ENCODE data around the gene BIN2. TPM values are rescaled to one million over a fixed set of nuclear protein-coding genes. Genes with fewer than 3 reads are reported as not detected.
A peak's percentile ranks its signal among the peaks of the same experiment; 100 is the strongest.

Gene BIN2
- total and polyA plus RNA-seq, 9 of the 15 experiments (the other 6 are each of a cell fraction or from before 2014, with no cell fraction given), result 0.04 to 0.39 (median 0.25) TPM; not detected in 1

DNA sequence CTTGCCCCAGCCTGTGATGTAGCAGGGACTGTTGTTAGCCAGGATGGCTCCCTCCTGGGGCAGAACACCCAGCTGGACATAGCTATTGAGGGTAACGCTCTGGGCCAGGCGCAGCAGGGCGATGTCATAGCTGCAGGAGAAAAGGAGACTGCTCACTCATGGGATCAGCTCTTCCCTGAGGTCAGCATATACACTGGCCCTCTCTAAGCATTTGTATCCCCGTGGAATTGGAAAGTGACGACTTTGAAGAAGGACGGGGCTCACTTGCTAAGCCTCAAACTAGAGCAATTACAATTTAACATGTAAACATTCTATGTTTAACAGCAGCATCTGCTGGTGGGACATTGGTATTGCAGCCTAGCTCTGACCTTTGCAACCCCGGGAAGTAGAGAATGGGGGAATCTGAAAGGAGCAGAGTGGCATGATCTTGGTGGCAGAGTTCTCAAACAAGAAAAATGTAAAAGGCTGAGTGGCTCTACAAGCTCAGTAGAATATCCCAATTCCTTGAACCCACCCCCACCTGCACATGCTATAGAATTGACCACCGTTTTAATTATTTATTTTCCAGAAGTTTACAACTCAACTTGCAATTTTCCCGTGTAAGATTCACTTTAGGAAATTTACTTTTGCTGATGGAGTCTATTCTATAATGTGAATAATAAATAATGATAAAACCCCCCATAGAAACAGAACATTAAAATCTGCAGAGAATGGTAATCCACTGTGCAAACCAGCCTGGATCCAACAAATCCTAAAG, 17.5 kb upstream of the BIN2 start (continued):
- TF ChIP-seq, protein P1, sequence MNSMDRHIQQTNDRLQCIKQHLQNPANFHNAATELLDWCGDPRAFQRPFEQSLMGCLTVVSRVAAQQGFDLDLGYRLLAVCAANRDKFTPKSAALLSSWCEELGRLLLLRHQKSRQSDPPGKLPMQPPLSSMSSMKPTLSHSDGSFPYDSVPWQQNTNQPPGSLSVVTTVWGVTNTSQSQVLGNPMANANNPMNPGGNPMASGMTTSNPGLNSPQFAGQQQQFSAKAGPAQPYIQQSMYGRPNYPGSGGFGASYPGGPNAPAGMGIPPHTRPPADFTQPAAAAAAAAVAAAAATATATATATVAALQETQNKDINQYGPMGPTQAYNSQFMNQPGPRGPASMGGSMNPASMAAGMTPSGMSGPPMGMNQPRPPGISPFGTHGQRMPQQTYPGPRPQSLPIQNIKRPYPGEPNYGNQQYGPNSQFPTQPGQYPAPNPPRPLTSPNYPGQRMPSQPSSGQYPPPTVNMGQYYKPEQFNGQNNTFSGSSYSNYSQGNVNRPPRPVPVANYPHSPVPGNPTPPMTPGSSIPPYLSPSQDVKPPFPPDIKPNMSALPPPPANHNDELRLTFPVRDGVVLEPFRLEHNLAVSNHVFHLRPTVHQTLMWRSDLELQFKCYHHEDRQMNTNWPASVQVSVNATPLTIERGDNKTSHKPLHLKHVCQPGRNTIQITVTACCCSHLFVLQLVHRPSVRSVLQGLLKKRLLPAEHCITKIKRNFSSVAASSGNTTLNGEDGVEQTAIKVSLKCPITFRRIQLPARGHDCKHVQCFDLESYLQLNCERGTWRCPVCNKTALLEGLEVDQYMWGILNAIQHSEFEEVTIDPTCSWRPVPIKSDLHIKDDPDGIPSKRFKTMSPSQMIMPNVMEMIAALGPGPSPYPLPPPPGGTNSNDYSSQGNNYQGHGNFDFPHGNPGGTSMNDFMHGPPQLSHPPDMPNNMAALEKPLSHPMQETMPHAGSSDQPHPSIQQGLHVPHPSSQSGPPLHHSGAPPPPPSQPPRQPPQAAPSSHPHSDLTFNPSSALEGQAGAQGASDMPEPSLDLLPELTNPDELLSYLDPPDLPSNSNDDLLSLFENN (IDR thresholded peaks at IDR 0.05; ENCODE audit: low read depth in 2 of 2, low read length in 2 of 2), result no peak
- TF ChIP-seq GATAD2B (IDR thresholded peaks at IDR 0.05; ENCODE audit: borderline replicate concordance), result no peak
- no peak for TF ChIP-seq RFX7 (CRISPR knock-in tag; IDR thresholded peaks at IDR 0.05)
- no peak for TF ChIP-seq THRAP3 (IDR thresholded peaks at IDR 0.05; ENCODE audit: borderline replicate concordance)
- TF ChIP-seq NR2F6 (CRISPR knock-in tag; IDR thresholded peaks at IDR 0.05), result no peak
- no peak for TF ChIP-seq HDAC3 (IDR thresholded peaks at IDR 0.05; ENCODE audit: borderline replicate concordance, partially characterized antibody)
- TF ChIP-seq, protein P2, sequence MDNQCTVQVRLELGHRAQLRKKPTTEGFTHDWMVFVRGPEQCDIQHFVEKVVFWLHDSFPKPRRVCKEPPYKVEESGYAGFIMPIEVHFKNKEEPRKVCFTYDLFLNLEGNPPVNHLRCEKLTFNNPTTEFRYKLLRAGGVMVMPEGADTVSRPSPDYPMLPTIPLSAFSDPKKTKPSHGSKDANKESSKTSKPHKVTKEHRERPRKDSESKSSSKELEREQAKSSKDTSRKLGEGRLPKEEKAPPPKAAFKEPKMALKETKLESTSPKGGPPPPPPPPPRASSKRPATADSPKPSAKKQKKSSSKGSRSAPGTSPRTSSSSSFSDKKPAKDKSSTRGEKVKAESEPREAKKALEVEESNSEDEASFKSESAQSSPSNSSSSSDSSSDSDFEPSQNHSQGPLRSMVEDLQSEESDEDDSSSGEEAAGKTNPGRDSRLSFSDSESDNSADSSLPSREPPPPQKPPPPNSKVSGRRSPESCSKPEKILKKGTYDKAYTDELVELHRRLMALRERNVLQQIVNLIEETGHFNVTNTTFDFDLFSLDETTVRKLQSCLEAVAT (IDR thresholded peaks at IDR 0.05), result 0 out of 4 replicates have a peak, but pooled peaks of 1 of the 2 experiments have one; percentile 18
- TF ChIP-seq SRF (CRISPR knock-in tag; IDR thresholded peaks at IDR 0.05), result no peak
- TF ChIP-seq KDM1A (IDR thresholded peaks at IDR 0.05), result no peak
- no peak for TF ChIP-seq FOXO4 (CRISPR knock-in tag; IDR thresholded peaks at IDR 0.05)
- TF ChIP-seq, protein P3, sequence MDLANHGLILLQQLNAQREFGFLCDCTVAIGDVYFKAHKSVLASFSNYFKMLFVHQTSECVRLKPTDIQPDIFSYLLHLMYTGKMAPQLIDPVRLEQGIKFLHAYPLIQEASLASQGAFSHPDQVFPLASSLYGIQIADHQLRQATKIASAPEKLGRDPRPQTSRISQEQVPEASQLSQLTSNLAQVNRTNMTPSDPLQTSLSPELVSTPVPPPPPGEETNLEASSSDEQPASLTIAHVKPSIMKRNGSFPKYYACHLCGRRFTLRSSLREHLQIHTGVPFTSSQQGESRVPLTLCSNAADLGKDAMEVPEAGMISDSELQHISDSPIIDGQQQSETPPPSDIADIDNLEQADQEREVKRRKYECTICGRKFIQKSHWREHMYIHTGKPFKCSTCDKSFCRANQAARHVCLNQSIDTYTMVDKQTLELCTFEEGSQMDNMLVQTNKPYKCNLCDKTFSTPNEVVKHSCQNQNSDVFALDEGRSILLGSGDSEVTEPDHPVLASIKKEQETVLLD (IDR thresholded peaks at IDR 0.05), result no peak
- TF ChIP-seq ZBTB17 (CRISPR knock-in tag; IDR thresholded peaks at IDR 0.05), result 0 out of 2 replicates have a peak, but pooled peaks have one; percentile 45
- no peak for TF ChIP-seq L3MBTL2 (IDR thresholded peaks at IDR 0.05)
- TF ChIP-seq ZNF197 (CRISPR knock-in tag; IDR thresholded peaks at IDR 0.05; ENCODE audit: low read depth), result no peak
- TF ChIP-seq MCM2 (IDR thresholded peaks at IDR 0.05; ENCODE audit: low read depth), result no peak
- TF ChIP-seq CBX1 (IDR thresholded peaks at IDR 0.05; ENCODE audit: low read depth), result no peak
- no peak for TF ChIP-seq NCOA6 (IDR thresholded peaks at IDR 0.05)
- 0 out of 2 replicates have a peak, but pooled peaks have one; percentile 37 for TF ChIP-seq HMBOX1 (IDR thresholded peaks at IDR 0.05)
- TF ChIP-seq ZKSCAN8 (CRISPR knock-in tag; IDR thresholded peaks at IDR 0.05), result no peak
- 0 out of 4 replicates have a peak, but pooled peaks of 1 of the 2 experiments have one; percentile 39 for TF ChIP-seq TBL1XR1 (IDR thresholded peaks at IDR 0.05; ENCODE audit: low read length in 2 of 2)

All from K562 (cell line).